Effector memory CD8-positive, alpha-beta T cell (primary cell): ENCODE data around the gene MANEAL.

ENCODE experiments used
- ATAC-seq: fragments of 150-1000 bp; cut with Tn5 transposase; replicated peaks from 2 replicates; pipeline ENCODE4 v1.10.0; 2021; ENCODE audit warnings: mild to moderate bottlenecking, moderate library complexity
- DNase-seq, 3 experiments: peaks; one replicate each; pipeline ENCODE4 v3.0.0; 2021
- H3K27ac Mint-ChIP-seq, 2 donors: one replicate each; pipeline ENCODE4 v1.8.0; 2022; ENCODE audit warnings: mild to moderate bottlenecking in 2 of 2, mixed read lengths in 2 of 2, moderate library complexity in 2 of 2
- H3K27me3 Mint-ChIP-seq, 2 donors: one replicate each; pipeline ENCODE4 v1.8.0; 2022; ENCODE audit warnings: mixed read lengths in 2 of 2
- H3K36me3 Mint-ChIP-seq: one replicate; pipeline ENCODE4 v1.8.0; 2022; ENCODE audit warnings: mild to moderate bottlenecking, moderate library complexity, mixed read lengths; ENCODE audit not compliant: insufficient read depth
- H3K4me1 Mint-ChIP-seq, 2 donors: one replicate each; pipeline ENCODE4 v1.8.0; 2022; ENCODE audit warnings: low read depth in 2 of 2, mixed read lengths in 2 of 2
- H3K4me3 Mint-ChIP-seq, 2 donors: one replicate each; pipeline ENCODE4 v1.8.0; 2022; ENCODE audit warnings: mild to moderate bottlenecking in 2 of 2, mixed read lengths in 2 of 2, moderate library complexity in 2 of 2
- H3K9me3 Mint-ChIP-seq, 2 donors: one replicate each; pipeline ENCODE4 v1.8.0; 2022; ENCODE audit warnings: mixed read lengths in 2 of 2
- total RNA-seq, 9 experiments: gene quantifications; one replicate each; lab custom pipeline; 2026; lab: John Stamatoyannopoulos, UW

Gene MANEAL, protein sequence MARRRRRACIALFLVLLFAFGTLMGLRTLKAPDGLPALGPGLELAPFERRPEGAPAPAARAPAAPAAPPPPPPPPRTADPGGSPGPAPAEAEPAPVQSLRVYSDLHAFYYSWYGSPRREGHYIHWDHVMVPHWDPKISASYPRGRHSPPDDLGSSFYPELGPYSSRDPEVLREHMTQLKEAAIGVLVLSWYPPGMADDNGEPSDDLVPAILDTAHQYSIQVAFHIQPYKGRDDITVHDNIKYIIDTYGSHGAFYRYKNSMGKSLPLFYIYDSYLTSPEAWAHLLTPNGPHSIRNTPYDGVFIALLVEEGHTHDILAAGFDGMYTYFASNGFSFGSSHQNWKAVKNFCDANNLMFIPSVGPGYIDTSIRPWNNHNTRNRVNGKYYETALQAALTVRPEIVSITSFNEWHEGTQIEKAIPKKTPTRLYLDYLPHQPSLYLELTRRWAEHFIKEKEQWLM
- total RNA-seq, result 2.7 to 10.1 (median 6.2) reads per million in 9 experiments

DNA sequence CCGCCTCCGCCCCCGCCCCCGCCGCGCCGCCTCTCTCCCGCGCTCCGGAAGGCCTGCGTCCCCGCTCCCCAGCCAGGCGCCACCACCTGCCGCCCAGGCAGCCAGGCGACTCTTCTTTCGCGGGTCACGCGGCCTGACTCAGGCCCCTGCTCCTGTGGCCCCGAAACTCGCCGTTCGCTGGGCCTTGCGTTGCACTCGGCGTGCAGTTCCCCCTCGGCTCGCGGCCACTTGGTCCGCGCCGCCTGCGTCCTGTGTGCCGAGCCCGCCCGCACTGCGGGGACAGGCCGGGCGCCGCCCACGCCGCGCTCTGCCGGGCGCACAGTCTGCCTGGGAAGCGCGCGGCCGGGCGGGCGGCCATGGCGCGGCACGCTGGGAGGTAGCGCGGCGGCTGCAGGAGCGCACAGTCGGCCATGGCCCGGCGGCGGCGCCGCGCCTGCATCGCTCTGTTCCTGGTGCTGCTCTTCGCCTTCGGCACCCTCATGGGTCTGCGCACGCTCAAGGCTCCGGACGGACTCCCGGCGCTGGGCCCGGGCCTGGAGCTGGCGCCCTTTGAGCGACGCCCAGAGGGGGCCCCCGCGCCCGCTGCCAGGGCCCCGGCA is at the start of gene MANEAL:
TSS of gene MANEAL (plus strand) at position 75 of the 599 bp plus-strand sequence. CDS start at position 411, 336 bp downstream.
- H3K27ac Mint-ChIP-seq, result peak within 1 kb of the TSS; percentile 35 to 75
- peaks cover 7 to 40% of the 10 kb centered on the region in 2 donors for H3K27me3 Mint-ChIP-seq
- peak in 2 of 3 experiments; percentile 25 to 37 for DNase-seq
- ATAC-seq, result peak; percentile 87
- H3K9me3 Mint-ChIP-seq, result no peaks in the 10 kb centered on the region
- peak within 1 kb of the TSS; percentile 89 to 90 for H3K4me3 Mint-ChIP-seq
- H3K4me1 Mint-ChIP-seq, result peaks cover 13 to 18% of the 10 kb centered on the region in 2 donors
- no peaks in the 10 kb centered on the region for H3K36me3 Mint-ChIP-seq

DNA sequence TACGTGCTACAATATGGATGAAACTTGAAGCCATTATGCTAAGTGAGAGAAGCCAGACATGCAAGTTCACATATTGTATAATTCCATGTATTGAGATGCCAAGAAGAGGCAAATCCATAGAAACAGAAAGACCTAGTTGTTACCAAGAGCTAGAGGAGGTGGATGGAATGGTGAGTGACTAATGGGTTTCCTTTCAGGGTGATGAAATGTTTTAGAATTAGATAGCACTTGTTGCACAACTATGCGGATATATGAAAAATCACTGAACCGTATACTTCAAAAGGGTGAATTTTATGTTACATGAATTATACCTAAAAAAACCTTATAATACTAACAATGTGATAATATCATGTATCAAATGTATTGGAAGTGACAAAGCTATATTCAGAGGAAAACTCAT is 46.8 kb upstream of the MANEAL start:
- peaks cover 33 to 61% of the 10 kb centered on the region in 2 donors for H3K27me3 Mint-ChIP-seq
- ATAC-seq (no peak), DNase-seq (no peak)
- H3K4me1 Mint-ChIP-seq, result no peaks in the 10 kb centered on the region
- H3K27ac Mint-ChIP-seq, result no peak overlapping the region
- H3K4me3 Mint-ChIP-seq, result no peak overlapping the region
- no peaks in the 10 kb centered on the region for H3K36me3 Mint-ChIP-seq
- H3K9me3 Mint-ChIP-seq, result peaks cover 4 to 7% of the 10 kb centered on the region in 2 donors

DNA sequence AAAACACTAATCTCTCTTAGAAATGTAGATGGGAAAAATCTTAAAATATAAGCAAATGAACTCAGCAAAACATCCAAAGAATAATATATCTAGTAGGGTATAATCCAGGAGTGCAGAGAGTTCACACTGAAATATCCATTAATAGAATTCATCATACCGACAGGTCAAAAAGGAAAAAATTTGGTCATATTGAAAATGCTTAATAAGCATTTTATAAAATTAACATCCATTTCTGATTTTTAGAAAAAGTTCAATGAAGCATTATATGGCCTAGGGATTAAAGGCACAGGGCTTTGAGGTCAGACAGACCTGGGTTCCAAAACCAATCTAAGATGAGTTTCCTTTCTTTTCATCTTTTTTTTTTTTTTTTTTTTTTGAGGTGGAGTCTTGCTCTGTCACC is 45.1 kb upstream of the MANEAL start:
- Mint-ChIP-seq H3K4me1 (peaks cover 5 to 8% of the 10 kb centered on the region in 2 donors), H3K9me3 (peaks cover 3 to 7% of the 10 kb centered on the region in 2 donors), H3K27ac (no peak overlapping the region), H3K27me3 (peaks cover 43 to 70% of the 10 kb centered on the region in 2 donors), H3K36me3 (no peaks in the 10 kb centered on the region), H3K4me3 (no peak overlapping the region)
- ATAC-seq, result no peak
- no peak for DNase-seq

DNA sequence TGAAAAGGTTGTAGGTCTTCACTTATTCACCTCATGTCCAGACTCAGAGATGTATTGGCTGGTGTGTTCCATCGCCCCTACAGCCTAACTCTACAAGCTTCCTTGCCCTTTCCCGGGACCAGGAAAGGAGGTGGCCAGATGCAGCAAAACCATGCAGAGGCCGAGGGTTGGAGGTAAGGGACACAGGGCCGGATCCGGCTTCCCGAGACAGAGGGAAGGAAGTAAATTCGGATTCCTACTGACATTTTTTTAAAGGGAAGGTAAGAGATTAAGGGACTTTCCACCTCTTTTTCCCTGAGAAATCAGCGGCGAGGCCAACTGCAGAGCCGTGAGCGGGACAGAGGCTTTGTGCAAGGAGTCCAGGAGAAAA is 41.4 kb upstream of the MANEAL start:
- Mint-ChIP-seq H3K4me1 (peaks cover 5 to 8% of the 10 kb centered on the region in 2 donors), H3K36me3 (no peaks in the 10 kb centered on the region), H3K27ac (no peak overlapping the region), H3K4me3 (peak overlapping the region; percentile 72 to 78), H3K27me3 (peaks cover 34 to 50% of the 10 kb centered on the region in 2 donors), H3K9me3 (no peaks in the 10 kb centered on the region)
- DNase-seq (no peak), ATAC-seq (no peak)

DNA sequence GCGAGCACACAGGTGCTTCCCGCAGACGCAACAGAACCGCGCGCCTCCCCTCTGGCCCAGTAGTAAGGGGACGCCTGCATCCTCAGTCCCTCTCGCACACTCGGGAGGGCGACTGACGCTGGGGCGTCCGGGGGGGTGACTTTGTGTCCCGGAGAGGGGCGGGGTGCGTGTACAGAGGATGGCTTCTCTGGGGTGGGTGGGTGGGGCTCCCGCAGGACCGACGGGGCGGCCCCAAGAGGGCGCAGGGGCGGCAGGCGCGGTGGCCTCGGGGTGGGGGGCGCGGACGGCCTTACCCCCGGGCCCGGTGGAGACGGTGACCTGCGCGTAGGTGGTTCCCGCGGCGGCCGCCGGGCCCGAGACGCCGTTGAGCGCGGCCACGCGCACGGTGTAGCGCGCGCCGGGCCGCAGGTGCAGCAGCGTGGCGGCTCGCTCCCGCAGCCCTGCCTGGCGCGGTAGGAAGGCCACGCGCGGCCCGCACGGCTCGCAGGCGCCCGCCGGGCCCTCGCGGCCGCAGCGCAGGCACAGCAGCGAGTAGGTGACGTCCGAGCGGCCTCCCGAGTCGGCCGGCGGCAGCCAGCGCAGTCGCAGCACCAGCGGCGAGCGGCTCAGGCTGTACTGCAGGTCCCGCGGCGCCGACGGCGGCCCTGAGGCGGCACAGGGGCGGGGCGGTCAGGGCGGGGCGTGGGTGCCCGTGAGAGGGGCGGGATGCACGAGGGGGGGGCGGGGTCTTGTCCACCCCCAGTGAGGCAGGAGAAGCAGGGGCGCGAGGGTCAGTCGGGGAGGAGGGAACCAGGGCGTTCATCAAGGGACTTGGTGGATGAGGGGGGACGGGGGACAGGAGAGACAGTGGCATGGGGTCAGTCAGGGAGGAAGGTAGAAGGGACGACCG is 40.8 kb upstream of the MANEAL start:
- Mint-ChIP-seq H3K36me3 (no peaks in the 10 kb centered on the region), H3K4me3 (peak overlapping the region; percentile 75 to 78), H3K27ac (peak overlapping the region in 1 of 2 donors; percentile 60), H3K9me3 (no peaks in the 10 kb centered on the region), H3K27me3 (peaks cover 34 to 48% of the 10 kb centered on the region in 2 donors), H3K4me1 (peaks cover 5 to 8% of the 10 kb centered on the region in 2 donors)
- ATAC-seq, result peak; percentile 44
- DNase-seq, result no peak

DNA sequence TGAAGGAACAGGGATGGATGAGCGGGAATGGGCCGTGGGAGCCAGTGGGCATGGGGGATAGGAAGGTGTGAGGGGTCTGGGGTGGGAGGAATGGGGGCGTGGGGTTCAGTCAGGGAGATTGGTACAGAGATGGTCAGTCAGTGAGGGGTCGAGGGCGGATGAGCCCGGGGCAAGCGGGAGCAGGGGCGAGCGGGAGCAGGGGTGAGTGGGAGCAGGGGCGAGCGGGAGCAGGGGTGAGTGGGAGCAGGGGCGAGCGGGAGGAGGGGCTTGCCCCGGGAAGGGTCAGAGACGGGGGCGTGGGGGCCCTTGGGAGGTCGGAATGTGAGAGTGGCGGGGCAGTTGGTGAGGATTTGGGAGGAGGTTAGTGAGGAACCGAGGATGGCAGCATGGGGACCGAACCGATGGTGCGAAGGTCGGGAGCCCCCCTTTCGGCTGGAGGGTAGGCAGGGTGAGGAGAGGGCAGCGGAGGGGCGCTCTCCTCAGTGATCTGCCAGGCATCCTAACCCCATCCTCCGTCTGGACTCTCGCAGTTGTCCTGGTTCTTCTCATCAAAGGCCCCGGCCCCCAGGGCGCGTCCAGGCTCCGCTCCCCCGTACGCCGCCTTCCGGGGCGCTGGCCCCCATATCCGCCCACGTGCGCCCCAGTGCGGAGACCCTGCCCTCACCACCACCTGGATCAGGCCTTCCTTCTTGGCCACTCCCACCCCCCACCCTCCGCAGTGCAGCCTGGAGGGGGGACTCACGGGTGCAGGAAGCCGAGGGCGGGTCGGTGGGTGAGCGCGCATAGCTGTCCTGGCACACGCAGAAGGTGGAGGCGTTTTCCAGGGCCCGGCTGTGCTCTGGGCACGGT is 40.0 kb upstream of the MANEAL start:
- DNase-seq, result no peak
- no peak for ATAC-seq
- peaks cover 34 to 48% of the 10 kb centered on the region in 2 donors for H3K27me3 Mint-ChIP-seq
- H3K27ac Mint-ChIP-seq, result peak overlapping the region in 1 of 2 donors; percentile 60
- H3K4me1 Mint-ChIP-seq, result peaks cover 5 to 8% of the 10 kb centered on the region in 2 donors
- H3K36me3 Mint-ChIP-seq, result no peaks in the 10 kb centered on the region
- peak overlapping the region; percentile 62 to 75 for H3K4me3 Mint-ChIP-seq
- H3K9me3 Mint-ChIP-seq, result no peaks in the 10 kb centered on the region

DNA sequence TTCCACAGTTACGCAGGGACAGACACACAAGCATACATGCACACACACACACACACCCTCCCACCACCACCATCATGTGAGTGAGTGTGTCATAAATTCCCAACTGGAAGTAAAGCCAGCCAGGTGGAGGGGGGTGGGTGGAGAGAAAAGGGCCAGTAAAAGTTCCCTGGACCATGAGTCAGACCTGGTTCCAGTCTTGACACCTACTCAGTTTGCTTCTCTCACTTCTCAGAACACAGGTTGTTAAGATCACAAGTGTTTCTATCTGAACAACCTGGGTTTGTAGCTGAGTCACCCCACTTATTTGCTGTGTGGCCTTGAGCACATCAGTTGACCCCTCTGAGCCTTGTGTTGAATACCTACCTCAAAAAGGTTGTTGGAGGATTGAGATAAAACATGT is 38.4 kb upstream of the MANEAL start:
- Mint-ChIP-seq H3K9me3 (no peaks in the 10 kb centered on the region), H3K36me3 (no peaks in the 10 kb centered on the region), H3K27me3 (peaks cover 25 to 35% of the 10 kb centered on the region in 2 donors), H3K4me1 (peaks cover 5 to 8% of the 10 kb centered on the region in 2 donors), H3K27ac (no peak overlapping the region), H3K4me3 (no peak overlapping the region)
- DNase-seq (no peak), ATAC-seq (no peak)

DNA sequence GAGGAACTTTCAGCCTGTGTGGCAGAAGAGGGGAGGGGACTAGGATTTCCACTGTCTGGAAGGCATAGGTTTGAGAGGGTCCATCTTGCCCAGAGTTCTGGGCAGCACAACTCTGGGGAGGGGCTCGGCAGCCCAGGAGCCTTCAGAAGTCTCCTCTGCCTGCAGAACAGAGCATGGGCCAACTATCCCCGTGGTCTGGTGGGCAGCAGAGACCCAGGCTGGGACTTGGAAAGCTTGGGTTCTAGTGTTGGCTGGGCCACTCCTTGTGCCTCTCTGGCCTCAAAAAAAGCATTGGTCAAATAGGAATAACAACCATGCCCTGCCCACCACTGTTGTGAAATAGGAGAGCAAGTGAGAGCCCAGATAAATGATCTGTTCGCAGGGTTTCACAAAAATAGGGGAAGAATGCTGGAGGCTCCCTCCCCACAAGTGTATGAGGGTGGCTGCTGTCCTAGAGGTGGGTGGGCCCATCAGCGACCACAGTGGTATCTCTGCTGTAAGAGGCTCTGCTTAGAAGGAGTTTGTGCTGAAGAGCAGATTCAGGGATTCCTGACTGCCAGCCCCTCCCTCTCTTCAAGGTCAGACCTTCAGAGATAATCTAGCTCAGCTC is 37.6 kb upstream of the MANEAL start:
- H3K27ac Mint-ChIP-seq, result no peak overlapping the region
- DNase-seq, result no peak
- H3K36me3 Mint-ChIP-seq, result no peaks in the 10 kb centered on the region
- H3K4me1 Mint-ChIP-seq, result peaks cover 5 to 8% of the 10 kb centered on the region in 2 donors
- peaks cover 20 to 27% of the 10 kb centered on the region in 2 donors for H3K27me3 Mint-ChIP-seq
- H3K9me3 Mint-ChIP-seq, result no peaks in the 10 kb centered on the region
- H3K4me3 Mint-ChIP-seq, result no peak overlapping the region
- ATAC-seq, result no peak

DNA sequence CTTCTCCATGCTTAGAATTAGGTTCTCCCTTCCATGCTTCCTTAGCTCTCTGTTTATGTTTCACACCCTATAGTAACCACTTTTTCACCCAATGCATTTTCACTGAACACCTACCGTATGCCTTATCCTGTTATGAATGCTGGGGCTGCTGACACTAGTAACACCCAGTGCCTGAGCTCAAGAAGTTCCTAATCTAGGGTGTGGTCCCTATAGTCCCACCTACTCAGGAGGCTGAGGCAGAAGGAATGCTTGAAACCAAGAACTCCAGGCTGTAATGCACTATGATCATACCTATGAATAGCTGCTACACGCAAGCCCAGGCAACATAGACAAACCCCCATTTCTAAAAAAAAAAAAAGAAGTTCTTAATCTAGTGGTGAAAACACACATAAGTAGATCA is 34.2 kb upstream of the MANEAL start:
- DNase-seq (no peak), ATAC-seq (no peak)
- no peaks in the 10 kb centered on the region for H3K36me3 Mint-ChIP-seq
- no peak overlapping the region for H3K4me3 Mint-ChIP-seq
- peaks cover 21 to 25% of the 10 kb centered on the region in 2 donors for H3K27me3 Mint-ChIP-seq
- peaks cover 0 to 2% of the 10 kb centered on the region in 2 donors for H3K9me3 Mint-ChIP-seq
- no peak overlapping the region for H3K27ac Mint-ChIP-seq
- no peaks in the 10 kb centered on the region for H3K4me1 Mint-ChIP-seq

DNA sequence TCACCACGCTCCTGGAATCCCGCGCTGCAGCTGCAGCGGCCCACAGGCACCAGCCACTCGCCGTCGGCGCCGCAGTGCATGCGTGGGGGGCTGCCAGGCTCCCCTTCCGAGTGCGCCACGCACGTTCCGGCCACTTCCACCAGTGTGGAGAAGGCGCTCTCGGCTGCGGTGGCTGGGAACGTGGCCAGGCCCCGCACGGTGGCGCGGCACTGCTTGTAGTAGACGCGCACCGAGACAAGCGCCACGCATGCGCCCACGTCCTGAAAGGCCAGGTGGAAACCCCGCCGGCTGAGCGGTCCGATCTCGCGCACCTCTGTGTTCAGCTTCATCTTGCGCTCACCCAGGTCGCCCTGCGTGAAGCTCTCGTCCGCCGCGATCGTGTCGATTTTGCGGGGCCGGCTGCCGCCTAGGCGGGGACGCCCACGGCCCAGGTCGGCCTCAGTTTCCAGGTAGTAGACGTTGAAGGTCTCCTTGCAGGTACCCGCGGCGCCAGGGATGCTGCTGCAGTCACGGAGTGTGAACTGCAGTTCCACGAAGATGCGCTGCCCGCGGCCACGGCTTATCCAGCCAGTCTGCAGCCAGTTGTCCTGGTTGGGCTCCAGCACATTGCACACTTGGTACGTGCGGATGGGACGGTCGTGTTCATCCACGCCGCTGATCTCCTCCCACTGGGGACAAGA is 32.1 kb upstream of the MANEAL start:
- ATAC-seq (no peak), DNase-seq (no peak)
- Mint-ChIP-seq H3K36me3 (no peaks in the 10 kb centered on the region), H3K9me3 (peaks cover 2 to 7% of the 10 kb centered on the region in 2 donors), H3K4me3 (no peak overlapping the region), H3K4me1 (peaks cover 8 to 15% of the 10 kb centered on the region in 2 donors), H3K27me3 (peaks cover 40 to 46% of the 10 kb centered on the region in 2 donors), H3K27ac (no peak overlapping the region)

DNA sequence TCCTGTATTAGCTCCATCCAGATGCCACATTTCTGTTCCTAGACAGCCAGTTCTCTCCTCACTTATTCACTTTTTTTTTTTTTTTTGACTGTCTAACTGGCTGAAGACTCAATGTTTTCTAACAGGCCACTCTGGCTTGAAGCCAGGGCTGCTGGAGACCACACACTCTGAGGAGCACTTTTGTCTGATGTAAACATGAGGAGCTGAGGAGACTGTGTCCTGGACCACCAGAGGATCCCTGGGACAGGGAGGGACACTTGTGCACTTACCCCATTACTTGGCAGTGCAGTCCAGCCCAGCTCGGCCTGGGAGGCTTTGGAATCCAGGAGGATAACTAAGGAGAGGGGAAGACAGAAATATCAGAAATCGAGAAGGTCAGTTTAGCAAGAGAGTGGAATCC is 31.1 kb upstream of the MANEAL start:
- peaks cover 48 to 55% of the 10 kb centered on the region in 2 donors for H3K27me3 Mint-ChIP-seq

More for the DNA sequence above, 31.1 kb upstream of the MANEAL start:
- ATAC-seq (no peak), DNase-seq (no peak)
- H3K9me3 Mint-ChIP-seq, result peaks cover 2 to 7% of the 10 kb centered on the region in 2 donors
- H3K27ac Mint-ChIP-seq, result no peak overlapping the region
- peaks cover 8 to 15% of the 10 kb centered on the region in 2 donors for H3K4me1 Mint-ChIP-seq
- H3K4me3 Mint-ChIP-seq, result no peak overlapping the region
- H3K36me3 Mint-ChIP-seq, result no peaks in the 10 kb centered on the region
